Globus pallidus (tissue), 1 donor: ENCODE results near the gene GPC6.

Experiments
- DNase-seq: peaks from one replicate; pipeline ENCODE4 v3.0.0-alpha.2; 2015; ENCODE audit warnings: low spot score

GPC6 gene

GRCh38 chr13:93368718-93369117, 142.1 kb downstream of the GPC6 start:
- no peak for DNase-seq

GRCh38 chr13:93372856-93373255, 146.2 kb downstream of the GPC6 start:
- no peak for DNase-seq

DNA sequence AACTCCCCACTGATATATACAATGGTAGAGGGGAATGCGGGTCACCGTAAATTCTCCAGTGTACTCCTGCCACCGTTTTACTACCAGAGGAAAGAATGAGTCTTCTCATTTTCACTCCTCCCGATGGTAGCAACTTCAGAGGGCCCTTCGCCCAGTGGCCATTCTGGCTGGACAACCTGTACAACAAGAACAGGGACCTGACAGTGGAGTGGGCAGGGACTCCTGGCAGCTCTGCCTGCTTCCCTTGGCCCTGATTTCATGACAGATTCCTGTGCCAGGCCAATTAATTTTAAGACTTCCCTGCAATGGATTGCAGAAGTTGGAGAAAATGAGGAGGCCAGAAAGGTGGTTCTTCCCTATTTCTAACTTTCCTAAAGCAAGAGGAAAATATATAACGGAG, 148.9 kb downstream of the GPC6 start:
- DNase-seq, result no peak

GRCh38 chr13:93377196-93377595, 150.6 kb downstream of the GPC6 start:
- DNase-seq, result no peak

DNA sequence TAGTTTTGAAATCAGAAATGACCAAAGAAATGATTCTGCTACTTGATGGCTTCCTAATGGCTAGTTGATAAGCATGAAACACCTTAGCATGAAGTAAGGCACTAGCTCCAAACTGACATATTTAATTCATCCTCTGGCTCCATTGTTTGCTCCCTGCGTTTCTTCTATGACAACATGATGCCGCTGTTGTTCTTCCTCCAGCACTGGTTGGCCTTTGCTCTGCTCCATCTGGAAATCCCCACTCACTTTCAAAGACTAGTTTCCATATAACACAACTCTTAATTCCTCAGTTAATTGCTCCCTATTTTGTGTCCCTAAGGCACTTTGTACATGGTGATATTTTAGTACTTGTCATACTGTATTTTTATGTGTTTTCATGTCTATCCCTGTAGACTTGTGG, 151.6 kb downstream of the GPC6 start:
- DNase-seq, result no peak

- no peak for DNase-seq
Measured at GRCh38 chr13:93386116-93386515, 159.5 kb downstream of the GPC6 start.

GRCh38 chr13:93388701-93389100, 162.1 kb downstream of the GPC6 start:
- no peak for DNase-seq

GRCh38 chr13:93397619-93398018, 171.0 kb downstream of the GPC6 start:
- no peak for DNase-seq

DNA sequence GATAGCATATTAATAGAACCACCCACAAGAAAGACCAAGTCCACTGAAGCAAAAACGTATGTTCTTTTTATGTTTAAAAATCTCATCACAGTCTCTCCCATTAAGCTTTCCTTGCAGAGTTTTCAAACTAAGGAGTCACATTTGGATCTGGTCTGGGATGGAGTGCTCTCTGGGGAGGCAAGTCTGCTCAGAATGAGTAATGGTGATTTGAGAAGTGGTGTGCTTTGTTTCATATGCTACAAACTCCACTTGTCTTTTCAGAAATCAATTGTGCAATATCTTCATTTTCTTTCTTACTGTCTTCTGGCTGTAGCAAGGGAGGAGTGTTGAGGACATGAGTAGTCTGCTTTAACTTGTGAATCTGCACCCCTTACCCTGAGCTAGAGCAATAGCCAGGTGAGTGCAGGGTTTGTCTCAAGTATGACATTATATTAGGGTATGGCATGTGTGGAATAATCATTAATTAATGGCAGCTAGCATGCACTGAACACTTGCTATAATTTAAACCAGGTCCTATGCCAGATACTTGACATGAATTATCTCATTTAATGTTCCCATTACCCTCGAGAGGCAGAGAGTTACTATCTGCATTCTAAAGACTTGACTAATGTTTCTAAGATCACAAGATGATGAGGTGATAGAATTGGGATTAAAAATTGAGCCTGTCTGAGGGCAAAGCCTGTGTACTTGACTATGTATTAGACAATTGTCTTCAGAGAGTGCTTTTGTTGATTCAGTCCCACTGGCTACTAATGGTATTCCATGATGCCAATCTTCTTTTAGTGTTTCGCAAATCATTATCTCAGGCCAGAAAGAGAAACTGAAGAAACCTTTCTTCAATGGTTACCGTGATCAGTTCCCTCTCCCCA, 171.8 kb downstream of the GPC6 start:
- DNase-seq, result no peak

DNA sequence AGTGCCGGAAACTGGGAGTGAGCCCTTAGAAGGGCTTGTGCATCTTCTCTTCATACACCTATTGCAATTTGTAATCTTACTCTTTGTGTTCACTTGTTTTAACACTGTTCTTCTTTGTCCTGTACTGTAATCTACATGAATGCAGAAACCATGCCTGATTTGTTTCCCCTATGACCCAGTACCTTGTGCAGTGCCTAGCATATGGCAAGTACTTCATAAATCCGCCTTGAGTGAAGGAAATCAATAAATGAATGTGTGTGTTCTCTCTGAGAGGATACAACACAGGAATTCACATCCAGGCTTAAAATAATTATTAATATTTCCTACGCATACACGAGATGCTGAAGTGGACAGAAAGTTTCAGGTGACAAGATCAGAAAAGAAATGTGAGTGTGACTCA, 172.6 kb downstream of the GPC6 start:
- no peak for DNase-seq

GRCh38 chr13:93406136-93406535, 179.5 kb downstream of the GPC6 start:
- DNase-seq, result no peak

DNA sequence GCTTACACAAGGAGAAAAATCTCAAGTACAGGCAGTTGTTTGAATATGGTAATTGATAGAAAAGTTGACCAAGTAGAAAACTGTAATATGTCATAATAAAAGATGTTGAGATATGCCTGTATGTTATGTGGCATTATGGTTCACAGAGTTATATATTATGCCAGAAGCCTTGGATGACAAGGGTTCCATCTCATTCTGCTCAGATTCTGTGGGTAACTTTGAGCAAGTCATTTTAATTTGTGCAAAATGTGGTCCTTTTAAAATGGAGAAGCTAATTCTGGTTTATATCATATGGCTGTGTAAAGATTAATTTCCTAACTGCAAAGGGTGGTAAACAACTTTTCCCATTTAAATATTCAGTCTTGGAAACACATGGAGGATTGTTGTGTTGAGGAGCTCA, 180.9 kb downstream of the GPC6 start:
- no peak for DNase-seq

GRCh38 chr13:93409001-93409400, 182.4 kb downstream of the GPC6 start:
- no peak for DNase-seq

GRCh38 chr13:93409816-93410215, 183.2 kb downstream of the GPC6 start:
- no peak for DNase-seq

GRCh38 chr13:93411186-93411680, 184.6 kb downstream of the GPC6 start:
- no peak for DNase-seq

- no peak for DNase-seq
Measured at GRCh38 chr13:93412676-93413075, 186.1 kb downstream of the GPC6 start.

DNA sequence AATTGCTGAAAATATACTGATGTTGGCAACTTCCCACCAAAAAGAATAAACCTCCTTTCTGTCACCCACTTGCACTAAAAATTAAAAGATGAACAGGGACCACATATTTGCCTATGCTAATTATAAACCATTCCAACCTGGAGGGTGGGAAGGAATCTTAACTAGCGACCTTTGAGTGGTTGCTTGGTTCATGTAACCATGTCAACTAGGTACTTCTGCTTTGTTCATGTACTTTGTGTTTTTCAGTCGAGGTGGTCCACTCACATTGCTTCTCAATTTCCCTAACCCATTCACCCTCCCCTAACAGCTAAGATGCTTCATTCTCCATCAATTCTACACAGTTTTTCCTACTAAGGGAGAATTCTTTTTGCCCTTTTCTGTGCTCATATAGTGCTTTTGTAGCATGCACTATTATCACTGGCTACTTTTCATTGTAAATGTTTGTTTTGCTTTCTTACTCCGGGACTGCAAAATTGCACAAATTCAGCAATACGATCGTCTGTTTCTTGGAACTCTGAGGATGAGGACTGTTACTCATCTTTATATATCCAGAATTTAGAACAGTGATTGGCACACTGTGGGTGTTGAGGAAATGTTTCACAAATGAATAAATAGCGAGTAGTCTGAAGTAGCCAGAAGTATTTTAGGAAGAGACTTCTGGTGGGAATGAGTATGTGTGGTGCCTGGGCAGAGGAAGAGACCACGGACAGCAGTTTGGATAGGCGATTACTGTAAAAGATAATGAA, 187.5 kb downstream of the GPC6 start:
- DNase-seq, result no peak

DNA sequence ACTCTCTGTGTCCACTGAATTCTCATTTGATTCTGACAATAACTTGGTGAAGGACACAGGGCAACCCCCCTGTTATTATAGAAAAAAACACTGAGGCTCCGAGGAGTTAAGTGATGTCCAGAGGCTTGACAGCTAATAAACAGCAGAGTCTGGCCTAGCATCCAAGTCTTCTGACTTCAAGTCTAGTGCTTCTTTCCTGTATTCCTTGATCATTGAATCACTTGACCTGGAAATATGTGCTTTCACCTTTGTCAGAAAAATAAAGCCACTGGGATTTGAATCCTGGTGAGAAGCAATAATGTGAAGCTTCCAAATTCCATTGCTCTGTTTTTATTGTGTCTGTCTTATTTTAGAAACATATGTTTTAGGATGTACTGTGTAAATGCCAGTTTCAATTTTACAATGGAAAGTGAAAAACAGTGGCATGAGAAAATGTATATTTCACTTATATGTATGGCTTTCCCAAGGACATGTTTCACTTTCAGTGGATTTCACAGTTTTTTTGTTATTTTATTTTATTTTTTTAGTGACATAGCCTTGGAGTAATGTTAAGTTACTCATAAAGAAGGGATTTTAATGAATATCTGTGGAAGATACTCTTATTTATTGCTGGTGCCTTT, 190.2 kb downstream of the GPC6 start:
- DNase-seq, result no peak

- DNase-seq, result no peak
Measured at GRCh38 chr13:93418398-93418797, 191.8 kb downstream of the GPC6 start.

GRCh38 chr13:93420206-93420605, 193.6 kb downstream of the GPC6 start:
- no peak for DNase-seq

- DNase-seq, result no peak
Measured at GRCh38 chr13:93420887-93421286, 194.3 kb downstream of the GPC6 start.

DNA sequence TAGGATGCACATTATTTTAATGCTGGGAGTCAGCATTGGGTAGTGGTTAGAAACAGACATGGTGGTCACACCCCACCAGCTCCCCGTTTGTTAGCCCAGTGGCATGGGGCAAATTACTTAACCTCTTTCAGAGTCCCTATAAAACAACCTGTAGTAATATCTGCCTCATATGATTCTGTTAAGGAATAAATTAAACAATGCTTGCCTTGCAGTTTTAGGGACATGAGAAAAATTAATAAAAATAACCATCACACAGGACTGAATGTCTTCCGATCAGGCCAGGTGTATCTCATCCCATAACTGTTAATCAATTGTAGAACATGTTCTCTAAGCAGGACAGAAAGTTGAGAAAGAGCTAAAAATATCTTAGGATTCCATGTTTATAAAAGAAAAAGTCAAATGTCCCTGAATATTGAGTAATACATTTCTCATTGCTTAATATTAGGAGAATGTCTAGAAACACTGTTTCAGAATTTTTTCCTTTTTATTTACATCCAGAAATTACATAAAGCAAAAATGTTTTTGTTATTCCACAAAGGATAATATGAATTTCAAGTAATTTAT, 196.5 kb downstream of the GPC6 start:
- no peak for DNase-seq
